ENCODE results near the gene CHAF1B.

The CHAF1B gene

GRCh38 chr21:36428761-36429432 lies 43.7 kb downstream of the CHAF1B start:
- H3K27ac Mint-ChIP-seq: peak overlapping the region; percentile 11
- H3K9me3 Mint-ChIP-seq: no peaks in the 10 kb centered on the region
- no peak overlapping the region for H3K4me3 Mint-ChIP-seq

GRCh38 chr21:36429947-36430546 lies 44.9 kb downstream of the CHAF1B start:
- H3K27ac Mint-ChIP-seq: peak overlapping the region; percentile 32
- peaks cover 12% of the 10 kb centered on the region for H3K27me3 Mint-ChIP-seq (ENCODE audit: low read depth)
- H3K9me3 Mint-ChIP-seq: no peaks in the 10 kb centered on the region
- peaks cover 17% of the 10 kb centered on the region for H3K4me1 Mint-ChIP-seq (ENCODE audit: low read depth)
- H3K36me3 Mint-ChIP-seq (ENCODE audit: low read depth): no peaks in the 10 kb centered on the region
- H3K4me3 Mint-ChIP-seq: peak overlapping the region; percentile 51

More at GRCh38 chr21:36428761-36429432, 43.7 kb downstream of the CHAF1B start:
- Mint-ChIP-seq H3K4me1 (ENCODE audit: low read depth) (peaks cover 18% of the 10 kb centered on the region), H3K36me3 (ENCODE audit: low read depth) (no peaks in the 10 kb centered on the region), H3K27me3 (ENCODE audit: low read depth) (peaks cover 12% of the 10 kb centered on the region)

GRCh38 chr21:36430841-36431240 lies 45.6 kb downstream of the CHAF1B start:
- H3K9me3 Mint-ChIP-seq: no peaks in the 10 kb centered on the region
- H3K4me1 Mint-ChIP-seq (ENCODE audit: low read depth): peaks cover 17% of the 10 kb centered on the region
- H3K27me3 Mint-ChIP-seq (ENCODE audit: low read depth): peaks cover 12% of the 10 kb centered on the region
- no peak overlapping the region for H3K4me3 Mint-ChIP-seq
- no peak overlapping the region for H3K27ac Mint-ChIP-seq
- no peaks in the 10 kb centered on the region for H3K36me3 Mint-ChIP-seq (ENCODE audit: low read depth)

GRCh38 chr21:36431252-36431651 lies 46.1 kb downstream of the CHAF1B start:
- no peak overlapping the region for H3K27ac Mint-ChIP-seq
- H3K4me3 Mint-ChIP-seq: no peak overlapping the region
- H3K36me3 Mint-ChIP-seq (ENCODE audit: low read depth): no peaks in the 10 kb centered on the region
- H3K27me3 Mint-ChIP-seq (ENCODE audit: low read depth): peaks cover 12% of the 10 kb centered on the region
- peaks cover 17% of the 10 kb centered on the region for H3K4me1 Mint-ChIP-seq (ENCODE audit: low read depth)
- H3K9me3 Mint-ChIP-seq: no peaks in the 10 kb centered on the region

- Mint-ChIP-seq H3K27ac (no peak overlapping the region), H3K27me3 (ENCODE audit: low read depth) (peaks cover 15% of the 10 kb centered on the region), H3K4me3 (no peak overlapping the region), H3K9me3 (no peaks in the 10 kb centered on the region), H3K4me1 (ENCODE audit: low read depth) (peaks cover 17% of the 10 kb centered on the region), H3K36me3 (ENCODE audit: low read depth) (no peaks in the 10 kb centered on the region)
Observed at GRCh38 chr21:36433059-36433709, 48.0 kb downstream of the CHAF1B start.

- Mint-ChIP-seq H3K36me3 (ENCODE audit: low read depth) (no peaks in the 10 kb centered on the region), H3K9me3 (no peaks in the 10 kb centered on the region), H3K4me3 (no peak overlapping the region), H3K4me1 (ENCODE audit: low read depth) (peaks cover 12% of the 10 kb centered on the region), H3K27ac (no peak overlapping the region), H3K27me3 (ENCODE audit: low read depth) (peaks cover 15% of the 10 kb centered on the region)
Observed at GRCh38 chr21:36434144-36434543, 49.0 kb downstream of the CHAF1B start.

GRCh38 chr21:36436829-36437744 lies 51.9 kb downstream of the CHAF1B start:
- no peaks in the 10 kb centered on the region for H3K9me3 Mint-ChIP-seq
- H3K27ac Mint-ChIP-seq: no peak overlapping the region
- H3K27me3 Mint-ChIP-seq (ENCODE audit: low read depth): peaks cover 7% of the 10 kb centered on the region
- H3K4me1 Mint-ChIP-seq (ENCODE audit: low read depth): no peaks in the 10 kb centered on the region
- H3K36me3 Mint-ChIP-seq (ENCODE audit: low read depth): no peaks in the 10 kb centered on the region
- H3K4me3 Mint-ChIP-seq: no peak overlapping the region

- Mint-ChIP-seq H3K4me1 (ENCODE audit: low read depth) (no peaks in the 10 kb centered on the region), H3K4me3 (no peak overlapping the region), H3K36me3 (ENCODE audit: low read depth) (no peaks in the 10 kb centered on the region), H3K9me3 (no peaks in the 10 kb centered on the region), H3K27ac (no peak overlapping the region), H3K27me3 (ENCODE audit: low read depth) (peaks cover 3% of the 10 kb centered on the region)
Observed at GRCh38 chr21:36437745-36438128, 52.5 kb downstream of the CHAF1B start.

GRCh38 chr21:36441715-36442114 lies 56.5 kb downstream of the CHAF1B start:
- Mint-ChIP-seq H3K4me1 (ENCODE audit: low read depth) (no peaks in the 10 kb centered on the region), H3K36me3 (ENCODE audit: low read depth) (no peaks in the 10 kb centered on the region), H3K4me3 (no peak overlapping the region), H3K9me3 (no peaks in the 10 kb centered on the region), H3K27me3 (ENCODE audit: low read depth) (peaks cover 6% of the 10 kb centered on the region), H3K27ac (no peak overlapping the region)

- H3K4me3 Mint-ChIP-seq: no peak overlapping the region
- H3K36me3 Mint-ChIP-seq (ENCODE audit: low read depth): no peaks in the 10 kb centered on the region
- H3K27me3 Mint-ChIP-seq (ENCODE audit: low read depth): peaks cover 3% of the 10 kb centered on the region
- H3K27ac Mint-ChIP-seq: no peak overlapping the region
- H3K4me1 Mint-ChIP-seq (ENCODE audit: low read depth): no peaks in the 10 kb centered on the region
- H3K9me3 Mint-ChIP-seq: no peaks in the 10 kb centered on the region
Observed at GRCh38 chr21:36446301-36446700, 61.1 kb downstream of the CHAF1B start.

- Mint-ChIP-seq H3K4me3 (no peak overlapping the region), H3K36me3 (ENCODE audit: low read depth) (no peaks in the 10 kb centered on the region), H3K4me1 (ENCODE audit: low read depth) (no peaks in the 10 kb centered on the region), H3K27ac (no peak overlapping the region), H3K9me3 (no peaks in the 10 kb centered on the region), H3K27me3 (ENCODE audit: low read depth) (peaks cover 4% of the 10 kb centered on the region)
Observed at GRCh38 chr21:36450511-36450910, 65.3 kb downstream of the CHAF1B start.

GRCh38 chr21:36451506-36451905 lies 66.3 kb downstream of the CHAF1B start:
- no peaks in the 10 kb centered on the region for H3K9me3 Mint-ChIP-seq
- H3K4me3 Mint-ChIP-seq: no peak overlapping the region
- H3K27ac Mint-ChIP-seq: no peak overlapping the region
- no peaks in the 10 kb centered on the region for H3K36me3 Mint-ChIP-seq (ENCODE audit: low read depth)
- peaks cover 4% of the 10 kb centered on the region for H3K27me3 Mint-ChIP-seq (ENCODE audit: low read depth)
- no peaks in the 10 kb centered on the region for H3K4me1 Mint-ChIP-seq (ENCODE audit: low read depth)

- H3K9me3 Mint-ChIP-seq: no peaks in the 10 kb centered on the region
- H3K36me3 Mint-ChIP-seq (ENCODE audit: low read depth): no peaks in the 10 kb centered on the region
- no peak overlapping the region for H3K27ac Mint-ChIP-seq
- no peaks in the 10 kb centered on the region for H3K4me1 Mint-ChIP-seq (ENCODE audit: low read depth)
- no peak overlapping the region for H3K4me3 Mint-ChIP-seq
- H3K27me3 Mint-ChIP-seq (ENCODE audit: low read depth): peaks cover 4% of the 10 kb centered on the region
Observed at GRCh38 chr21:36452281-36452825, 67.2 kb downstream of the CHAF1B start.

- Mint-ChIP-seq H3K27ac (no peak overlapping the region), H3K9me3 (no peaks in the 10 kb centered on the region), H3K36me3 (ENCODE audit: low read depth) (no peaks in the 10 kb centered on the region), H3K4me3 (no peak overlapping the region), H3K4me1 (ENCODE audit: low read depth) (no peaks in the 10 kb centered on the region), H3K27me3 (ENCODE audit: low read depth) (peaks cover 4% of the 10 kb centered on the region)
Observed at GRCh38 chr21:36454093-36454531, 68.9 kb downstream of the CHAF1B start.

All from T-helper 1 cell treated with Interleukin-12 subunit alpha and Interleukin-12 subunit beta and Interleukin-4 antibody, amounts not matched to agents 30 μg/mL and 1 μg/mL, for 36 hours (primary cell).